K562 (cell line): Measurements from ENCODE around the gene GFOD2. TPM values are rescaled to one million over a fixed set of nuclear protein-coding genes. Genes with fewer than 3 reads are reported as not detected.

Source experiments
- CTCF ChIP-seq, 3 experiments: IDR thresholded peaks in 2 of 3; conservative IDR thresholded peaks in 1 of 3; 2 replicates each; pipeline ENCODE4 v1.5.1; 2011 to 2012; ENCODE audit warnings: low read length in 3 of 3, mild to moderate bottlenecking in 3 of 3, control low read depth in 2 of 3, improper control_type of control experiment in 1 of 3, inconsistent platforms in 1 of 3, low read depth in 1 of 3, mixed read lengths in 1 of 3, moderate library complexity in 1 of 3; ENCODE audit not compliant: insufficient read depth in 2 of 3
- GABPB1 ChIP-seq: sonication (generic); formaldehyde crosslinking; IDR thresholded peaks from 2 replicates; pipeline ENCODE4 v1.8.0; 2022; ENCODE audit warnings: mild to moderate bottlenecking, missing genetic modification reagents
- ILF3 ChIP-seq: fragments of 450-650 bp; IDR thresholded peaks from 2 replicates; pipeline ENCODE4 v1.6.1; 2018; ENCODE audit warnings: antibody characterized with exemption, mild to moderate bottlenecking, moderate library complexity, borderline replicate concordance
- L3MBTL2 ChIP-seq: fragments of 450-650 bp; IDR thresholded peaks from 2 replicates; pipeline ENCODE4 v1.6.1; 2016; ENCODE audit warnings: mild to moderate bottlenecking, moderate library complexity
- MAX ChIP-seq: sonication (generic); formaldehyde crosslinking; IDR thresholded peaks from 2 replicates; pipeline ENCODE4 v1.9.0; 2022; ENCODE audit warnings: mild to moderate bottlenecking, missing genetic modification reagents
- MEIS2 ChIP-seq: fragments of 450-650 bp; IDR thresholded peaks from 2 replicates; pipeline ENCODE4 v1.6.1; 2014; ENCODE audit warnings: mild to moderate bottlenecking; ENCODE audit not compliant: partially characterized antibody
- MTA3 ChIP-seq: fragments of 450-650 bp; formaldehyde crosslinking; IDR thresholded peaks from 2 replicates; pipeline ENCODE4 v1.6.1; 2017; ENCODE audit warnings: mild to moderate bottlenecking, borderline replicate concordance
- MYNN ChIP-seq, 2 experiments: sonication (generic); formaldehyde crosslinking in 1 of 2; IDR thresholded peaks; 2 replicates each; pipeline versions ENCODE4 v1.5.0 to v1.6.1; 2016 to 2020; ENCODE audit warnings: antibody characterized with exemption in 1 of 2, missing genetic modification reagents in 1 of 2
- RB1 ChIP-seq: fragments of 450-650 bp; IDR thresholded peaks from 2 replicates; pipeline ENCODE4 v1.6.1; 2017; ENCODE audit warnings: low read depth, mild to moderate bottlenecking
- TBL1XR1 ChIP-seq, 2 experiments: IDR thresholded peaks; 2 replicates each; pipeline ENCODE4 v1.6.1; 2012; ENCODE audit warnings: improper control_type of control experiment in 2 of 2, low read length in 2 of 2, mild to moderate bottlenecking in 1 of 2
- WHSC1 ChIP-seq: IDR thresholded peaks from one replicate; pipeline ENCODE4 v1.6.1; 2012; ENCODE audit warnings: low read length, control low read depth, inconsistent platforms
- ZNF512 ChIP-seq: IDR thresholded peaks from 2 replicates; pipeline ENCODE4 v1.6.1; 2016; ENCODE audit warnings: missing genetic modification characterization, missing compliant biosample characterization
- polyA plus RNA-seq, 8 experiments: library from polyadenylated mRNA; depleted of rRNA in 4 of 8; stranded (reverse) in 5 of 8; unstranded in 3 of 8; fragments of >200 nt; fragmentation: Nextera tagmentation in 2 of 8; fragmentation: Illumina TruSeq in 1 of 8; extraction: Ambion mirVana in 2 of 8; extraction: Trizol in 1 of 8; gene quantifications; 2 replicates each; pipeline versions ENCODE4 v1.2.1 to v1.2.3, GENCODE V29; 2011 to 2014; ENCODE audit warnings: inconsistent platforms in 1 of 8, missing spikeins in 1 of 8
- total RNA-seq, 7 experiments: library from RNA; depleted of rRNA in 6 of 7; stranded (reverse); fragments of >200 nt in 6 of 7; fragmentation: Illumina TruSeq in 2 of 7; extraction: Trizol in 2 of 7; gene quantifications; 2 replicates each; pipeline versions ENCODE4 v1.2.1 to v1.2.3, GENCODE V29; 2011 to 2021; ENCODE audit warnings: low replicate concordance in 1 of 7
- TF ChIP-seq, protein P1 (sequence below): sonication (generic); formaldehyde crosslinking; IDR thresholded peaks from 2 replicates; pipeline ENCODE4 v1.8.0; 2022; ENCODE audit warnings: mild to moderate bottlenecking, missing genetic modification reagents
- TF ChIP-seq, protein P2 (sequence below), 2 experiments: fragments of 450-650 bp in 1 of 2; sonication (generic) in 1 of 2; formaldehyde crosslinking; conservative IDR thresholded peaks; 2 replicates each; pipeline versions ENCODE4 v1.4.0 to v1.8.1; 2020 to 2022; ENCODE audit warnings: mild to moderate bottlenecking in 1 of 2, missing genetic modification reagents in 1 of 2

Gene GFOD2
- total and polyA plus RNA-seq, 9 of the 15 experiments (the other 6 are each of a cell fraction or from before 2014, with no cell fraction given) = 1.9 to 15.8 (median 11.1) TPM

DNA sequence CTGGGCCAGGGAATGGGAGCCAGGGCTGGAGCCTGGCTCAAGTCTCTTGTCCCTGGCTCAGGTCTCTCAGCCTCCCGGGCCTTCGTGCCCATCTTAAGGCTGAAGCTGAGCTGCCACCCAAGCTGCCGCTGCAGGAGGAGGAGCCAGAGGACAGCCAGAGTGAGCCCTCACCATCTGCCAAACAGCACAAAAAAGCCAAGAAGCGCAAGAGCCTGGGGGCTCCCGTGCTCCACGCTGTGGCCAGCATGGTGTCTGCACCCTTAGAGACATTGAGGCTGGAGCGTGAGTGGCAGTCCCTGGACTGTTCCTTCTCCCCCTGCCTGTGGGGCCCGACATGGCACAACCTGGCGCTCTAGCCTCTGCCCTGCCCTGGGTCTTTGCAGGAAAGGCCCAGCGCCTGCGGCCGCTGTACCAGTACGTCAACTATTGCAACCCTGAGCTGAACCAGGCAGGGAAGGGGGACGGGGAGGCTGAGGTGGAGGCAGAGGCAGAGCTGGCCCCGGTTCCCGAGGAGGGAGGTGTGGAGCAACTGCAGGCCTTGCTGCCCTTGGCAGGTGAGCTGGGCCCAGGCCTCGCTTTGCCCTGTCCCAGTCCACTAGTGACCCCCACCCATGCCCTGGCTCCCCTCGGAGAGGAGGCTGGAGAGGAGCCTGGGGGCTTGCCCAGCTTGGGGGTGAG, 51.2 kb downstream of the GFOD2 start (continued):
- TF ChIP-seq CTCF (IDR thresholded peaks at IDR 0.05 in 2 of 3, conservative IDR thresholded peaks at IDR 0.05 in 1 of 3; ENCODE audit: insufficient read depth in 2 of 3, low read depth in 1 of 3, low read length in 3 of 3) (peak; percentile 93 to 99 (median 96)), TBL1XR1 (IDR thresholded peaks at IDR 0.05; ENCODE audit: low read length in 2 of 2) (peak in 1 of 2 experiments; percentile 58; a peak in 1 of 4 replicates), L3MBTL2 (peak; percentile 30; the same call in 1 of the 2 replicates), MAX (CRISPR knock-in tag) (peak; percentile 75), MEIS2 (peak; percentile 37), WHSC1 (no peak), ILF3 (no peak), ZNF512 (tag) (no peak), GABPB1 (CRISPR knock-in tag) (peak; percentile 52; the same call in 1 of the 2 replicates), MTA3 (peak; percentile 46; the same call in 1 of the 2 replicates), MYNN (IDR thresholded peaks at IDR 0.05) (0 out of 2 replicates have a peak, but pooled peaks have one; percentile 34), MYNN (CRISPR knock-in tag; IDR thresholded peaks at IDR 0.05) (no peak), RB1 (0 out of 2 replicates have a peak, but pooled peaks have one; percentile 34)
- TF ChIP-seq, protein P1, sequence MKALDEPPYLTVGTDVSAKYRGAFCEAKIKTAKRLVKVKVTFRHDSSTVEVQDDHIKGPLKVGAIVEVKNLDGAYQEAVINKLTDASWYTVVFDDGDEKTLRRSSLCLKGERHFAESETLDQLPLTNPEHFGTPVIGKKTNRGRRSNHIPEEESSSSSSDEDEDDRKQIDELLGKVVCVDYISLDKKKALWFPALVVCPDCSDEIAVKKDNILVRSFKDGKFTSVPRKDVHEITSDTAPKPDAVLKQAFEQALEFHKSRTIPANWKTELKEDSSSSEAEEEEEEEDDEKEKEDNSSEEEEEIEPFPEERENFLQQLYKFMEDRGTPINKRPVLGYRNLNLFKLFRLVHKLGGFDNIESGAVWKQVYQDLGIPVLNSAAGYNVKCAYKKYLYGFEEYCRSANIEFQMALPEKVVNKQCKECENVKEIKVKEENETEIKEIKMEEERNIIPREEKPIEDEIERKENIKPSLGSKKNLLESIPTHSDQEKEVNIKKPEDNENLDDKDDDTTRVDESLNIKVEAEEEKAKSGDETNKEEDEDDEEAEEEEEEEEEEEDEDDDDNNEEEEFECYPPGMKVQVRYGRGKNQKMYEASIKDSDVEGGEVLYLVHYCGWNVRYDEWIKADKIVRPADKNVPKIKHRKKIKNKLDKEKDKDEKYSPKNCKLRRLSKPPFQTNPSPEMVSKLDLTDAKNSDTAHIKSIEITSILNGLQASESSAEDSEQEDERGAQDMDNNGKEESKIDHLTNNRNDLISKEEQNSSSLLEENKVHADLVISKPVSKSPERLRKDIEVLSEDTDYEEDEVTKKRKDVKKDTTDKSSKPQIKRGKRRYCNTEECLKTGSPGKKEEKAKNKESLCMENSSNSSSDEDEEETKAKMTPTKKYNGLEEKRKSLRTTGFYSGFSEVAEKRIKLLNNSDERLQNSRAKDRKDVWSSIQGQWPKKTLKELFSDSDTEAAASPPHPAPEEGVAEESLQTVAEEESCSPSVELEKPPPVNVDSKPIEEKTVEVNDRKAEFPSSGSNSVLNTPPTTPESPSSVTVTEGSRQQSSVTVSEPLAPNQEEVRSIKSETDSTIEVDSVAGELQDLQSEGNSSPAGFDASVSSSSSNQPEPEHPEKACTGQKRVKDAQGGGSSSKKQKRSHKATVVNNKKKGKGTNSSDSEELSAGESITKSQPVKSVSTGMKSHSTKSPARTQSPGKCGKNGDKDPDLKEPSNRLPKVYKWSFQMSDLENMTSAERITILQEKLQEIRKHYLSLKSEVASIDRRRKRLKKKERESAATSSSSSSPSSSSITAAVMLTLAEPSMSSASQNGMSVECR (CRISPR knock-in tag) = peak; percentile 23; the same call in 1 of the 2 replicates
- TF ChIP-seq, protein P2, sequence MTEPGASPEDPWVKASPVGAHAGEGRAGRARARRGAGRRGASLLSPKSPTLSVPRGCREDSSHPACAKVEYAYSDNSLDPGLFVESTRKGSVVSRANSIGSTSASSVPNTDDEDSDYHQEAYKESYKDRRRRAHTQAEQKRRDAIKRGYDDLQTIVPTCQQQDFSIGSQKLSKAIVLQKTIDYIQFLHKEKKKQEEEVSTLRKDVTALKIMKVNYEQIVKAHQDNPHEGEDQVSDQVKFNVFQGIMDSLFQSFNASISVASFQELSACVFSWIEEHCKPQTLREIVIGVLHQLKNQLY (CRISPR knock-in tag; conservative IDR thresholded peaks at IDR 0.05) = no peak
